ENCODE results near the gene ZNF708. TPM values are rescaled to one million over a fixed set of nuclear protein-coding genes. Genes with fewer than 3 reads are reported as not detected.
"Not testable (repeated sequence)": the region's sequence is repeated elsewhere in the genome, so short reads cannot be mapped to it uniquely, and the experiment has no call there.

The ZNF708 gene
- total RNA-seq, 1 donor from 2014 or later = 7.3 TPM

DNA sequence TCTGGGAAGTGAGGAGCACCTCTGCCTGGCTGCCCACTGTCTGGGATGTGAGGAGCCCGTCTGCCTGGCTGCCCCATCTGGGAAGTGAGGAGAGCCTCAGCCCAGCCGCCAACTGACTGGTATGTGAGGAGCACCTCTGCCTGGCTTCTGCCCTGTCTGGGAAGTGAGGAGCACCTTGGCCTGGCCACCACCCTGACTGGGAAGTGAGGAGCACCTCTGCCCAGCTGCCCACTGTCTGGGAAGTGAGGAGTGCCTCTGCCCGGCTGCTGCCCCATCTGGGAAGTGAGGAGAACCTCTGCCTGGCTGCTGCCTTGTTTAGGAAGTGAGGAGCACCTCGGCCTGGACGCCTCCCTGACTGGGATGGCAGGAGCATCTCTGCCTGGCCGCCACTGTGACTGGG lies 64.8 kb downstream of the ZNF708 start:
- no peak overlapping the region for H3K27ac ChIP-seq (ENCODE audit: low read depth, low read length)
- no peak overlapping the region for H3K4me3 ChIP-seq (ENCODE audit: low read length in 3 of 3)
- no peak overlapping the region for H3K9ac ChIP-seq (ENCODE audit: low read depth in 1 of 3, low read length in 3 of 3)
- H3K9me3 ChIP-seq (ENCODE audit: control insufficient read depth in 3 of 3, low read length in 3 of 3) = no peaks in the 10 kb centered on the region
- no peaks in the 10 kb centered on the region for H3K4me1 ChIP-seq (ENCODE audit: control insufficient read depth in 3 of 3, insufficient read depth in 3 of 3, low read length in 3 of 3)
- H3K36me3 ChIP-seq (ENCODE audit: control insufficient read depth in 3 of 3, insufficient read depth in 3 of 3, low read length in 3 of 3) = no peaks in the 10 kb centered on the region
- H3K27me3 ChIP-seq (ENCODE audit: control insufficient read depth in 3 of 3, insufficient read depth in 3 of 3, low read length in 3 of 3) = no peaks in the 10 kb centered on the region

DNA sequence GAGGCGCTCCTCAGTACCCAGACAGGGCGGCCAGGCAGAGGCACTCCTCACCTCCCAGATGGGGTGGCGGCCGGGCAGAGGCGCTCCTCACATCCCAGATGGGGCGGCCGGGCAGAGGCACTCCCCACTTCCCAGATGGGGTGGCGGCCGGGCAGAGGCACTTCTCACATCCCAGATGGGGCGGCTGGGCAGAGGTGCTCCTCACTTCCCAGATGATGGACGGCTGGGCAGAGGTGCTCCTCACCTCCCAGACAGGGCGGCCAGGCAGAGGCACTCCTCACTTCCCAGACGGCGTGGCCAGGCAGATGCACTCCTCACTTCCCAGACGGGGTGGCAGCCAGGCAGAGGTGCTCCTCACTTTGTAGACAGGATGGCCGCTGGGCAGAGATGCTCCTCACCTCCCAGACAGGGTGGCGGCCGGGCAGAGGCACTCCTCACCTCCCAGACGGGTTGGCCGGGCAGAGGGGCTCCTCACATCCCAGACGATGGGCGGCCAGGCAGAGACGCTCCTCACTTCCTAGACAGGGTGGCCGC lies 68.3 kb downstream of the ZNF708 start:
- H3K4me3 ChIP-seq (ENCODE audit: low read length in 3 of 3); H3K27ac ChIP-seq (ENCODE audit: low read depth, low read length); H3K9me3 ChIP-seq (ENCODE audit: control insufficient read depth in 3 of 3, low read length in 3 of 3); H3K36me3 ChIP-seq (ENCODE audit: control insufficient read depth in 3 of 3, insufficient read depth in 3 of 3, low read length in 3 of 3); H3K9ac ChIP-seq (ENCODE audit: low read depth in 1 of 3, low read length in 3 of 3); H3K27me3 ChIP-seq (ENCODE audit: control insufficient read depth in 3 of 3, insufficient read depth in 3 of 3, low read length in 3 of 3); H3K4me1 ChIP-seq (ENCODE audit: control insufficient read depth in 3 of 3, insufficient read depth in 3 of 3, low read length in 3 of 3): not testable (repeated sequence)

GRCh38 chr19:21260164-21260847 lies 68.9 kb downstream of the ZNF708 start:
- H3K4me3 ChIP-seq (ENCODE audit: low read length in 3 of 3) = no peak overlapping the region
- no peaks in the 10 kb centered on the region for H3K36me3 ChIP-seq (ENCODE audit: control insufficient read depth in 3 of 3, insufficient read depth in 3 of 3, low read length in 3 of 3)
- no peaks in the 10 kb centered on the region for H3K4me1 ChIP-seq (ENCODE audit: control insufficient read depth in 3 of 3, insufficient read depth in 3 of 3, low read length in 3 of 3)
- peaks cover 0 to 2% (median 0%) of the 10 kb centered on the region in 3 donors for H3K9me3 ChIP-seq (ENCODE audit: control insufficient read depth in 3 of 3, low read length in 3 of 3)
- H3K27me3 ChIP-seq (ENCODE audit: control insufficient read depth in 3 of 3, insufficient read depth in 3 of 3, low read length in 3 of 3) = no peaks in the 10 kb centered on the region
- H3K27ac ChIP-seq (ENCODE audit: low read depth, low read length) = no peak overlapping the region
- H3K9ac ChIP-seq (ENCODE audit: low read depth in 1 of 3, low read length in 3 of 3) = no peak overlapping the region

- H3K4me3 ChIP-seq (ENCODE audit: low read length in 3 of 3); H3K9ac ChIP-seq (ENCODE audit: low read depth in 1 of 3, low read length in 3 of 3); H3K27me3 ChIP-seq (ENCODE audit: control insufficient read depth in 3 of 3, insufficient read depth in 3 of 3, low read length in 3 of 3); H3K36me3 ChIP-seq (ENCODE audit: control insufficient read depth in 3 of 3, insufficient read depth in 3 of 3, low read length in 3 of 3); H3K4me1 ChIP-seq (ENCODE audit: control insufficient read depth in 3 of 3, insufficient read depth in 3 of 3, low read length in 3 of 3); H3K27ac ChIP-seq (ENCODE audit: low read depth, low read length); H3K9me3 ChIP-seq (ENCODE audit: control insufficient read depth in 3 of 3, low read length in 3 of 3): not testable (repeated sequence)
Observed at GRCh38 chr19:21259421-21260124, 69.6 kb downstream of the ZNF708 start.

GRCh38 chr19:21256722-21257121 lies 72.5 kb downstream of the ZNF708 start:
- Histone ChIP-seq H3K4me1 (ENCODE audit: control insufficient read depth in 3 of 3, insufficient read depth in 3 of 3, low read length in 3 of 3) (no peaks in the 10 kb centered on the region), H3K4me3 (ENCODE audit: low read length in 3 of 3) (no peak overlapping the region), H3K27me3 (ENCODE audit: control insufficient read depth in 3 of 3, insufficient read depth in 3 of 3, low read length in 3 of 3) (no peaks in the 10 kb centered on the region), H3K27ac (ENCODE audit: low read depth, low read length) (no peak overlapping the region), H3K9me3 (ENCODE audit: control insufficient read depth in 3 of 3, low read length in 3 of 3) (peaks cover 0 to 2% (median 0%) of the 10 kb centered on the region in 3 donors), H3K9ac (ENCODE audit: low read depth in 1 of 3, low read length in 3 of 3) (no peak overlapping the region), H3K36me3 (ENCODE audit: control insufficient read depth in 3 of 3, insufficient read depth in 3 of 3, low read length in 3 of 3) (no peaks in the 10 kb centered on the region)

Other genes with a start within 250 kb of the ZNF708 start
- 2.6 TPM for gene ZNF714, start 247.2 kb downstream of the ZNF708 start, total RNA-seq
- 13.0 TPM for gene ZNF431, start 187.4 kb downstream of the ZNF708 start, total RNA-seq
- gene ZNF738, start 29.6 kb upstream of the ZNF708 start, total RNA-seq = 15.7 TPM
- 47.5 TPM for gene ZNF493, start 67.7 kb upstream of the ZNF708 start, total RNA-seq
- gene ZNF429, start 176.2 kb upstream of the ZNF708 start, total RNA-seq = 10.4 TPM

Measured in skeletal muscle tissue (tissue), 4 donors.